ENCODE data around the gene HYPK.

The HYPK gene

DNA sequence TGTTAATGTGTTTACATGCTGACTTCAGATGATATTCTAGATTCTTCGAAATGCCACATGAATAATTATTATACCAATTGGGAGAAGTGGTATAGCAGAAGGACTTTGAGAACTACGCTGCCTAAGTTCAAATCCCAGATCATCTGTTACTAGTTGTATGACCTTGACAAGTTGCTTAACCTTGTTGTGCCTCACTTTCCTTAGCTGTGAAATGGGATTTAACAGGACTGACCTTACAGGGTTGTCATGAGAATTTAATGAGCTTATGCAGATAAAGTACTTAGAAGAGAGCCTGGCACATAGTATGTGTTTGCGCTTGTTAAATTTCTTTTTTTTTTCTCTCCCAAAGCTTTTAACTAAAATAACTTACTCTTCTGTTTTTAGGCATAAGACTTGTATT lies 50.9 kb downstream of the HYPK start:
- DNase-seq (ENCODE audit: low spot score): no peak

DNA sequence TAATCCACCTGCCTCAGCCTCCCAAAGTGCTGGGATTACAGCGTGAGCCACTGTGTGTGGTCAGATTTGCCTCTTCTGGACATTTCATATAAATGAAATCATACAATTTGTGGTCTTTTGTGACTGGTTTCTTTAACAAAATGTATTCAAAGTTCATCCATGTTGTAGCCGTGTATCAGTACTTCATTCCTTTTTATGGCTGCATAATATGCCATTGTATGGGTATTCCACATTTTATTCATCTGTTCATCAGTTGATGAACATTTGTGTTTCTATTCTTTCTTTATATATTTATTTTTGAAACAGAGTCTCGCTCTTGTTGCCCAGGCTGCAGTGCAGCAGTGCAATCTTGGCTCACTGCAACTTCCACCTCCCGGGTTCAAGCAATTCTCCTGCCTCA lies 52.2 kb downstream of the HYPK start:
- DNase-seq (ENCODE audit: low spot score): no peak
